GM10266 (cell line): Measurements from ENCODE around the gene MAPT.

ENCODE experiments used
- DNase-seq: peaks from one replicate; pipeline ENCODE4 v3.0.0; 2012; ENCODE audit errors: extremely low spot score
- CTCF ChIP-seq: IDR thresholded peaks from 2 replicates; pipeline ENCODE4 v1.5.1; 2012; ENCODE audit warnings: mild to moderate bottlenecking, low read depth; ENCODE audit not compliant: control insufficient read depth, insufficient read depth; ENCODE audit errors: missing control alignments

The MAPT gene

GRCh38 chr17:46027048-46027975, 133.0 kb downstream of the MAPT start:
- no peak for TF ChIP-seq CTCF
- no peak for DNase-seq

- no peak for DNase-seq
- no peak for TF ChIP-seq CTCF
Observed at GRCh38 chr17:46027976-46028325, 133.6 kb downstream of the MAPT start.

GRCh38 chr17:46028374-46028773, 134.0 kb downstream of the MAPT start:
- no peak for DNase-seq
- no peak for TF ChIP-seq CTCF

- DNase-seq = no peak
- TF ChIP-seq CTCF = no peak
Observed at GRCh38 chr17:46028981-46029565, 134.7 kb downstream of the MAPT start.

DNA sequence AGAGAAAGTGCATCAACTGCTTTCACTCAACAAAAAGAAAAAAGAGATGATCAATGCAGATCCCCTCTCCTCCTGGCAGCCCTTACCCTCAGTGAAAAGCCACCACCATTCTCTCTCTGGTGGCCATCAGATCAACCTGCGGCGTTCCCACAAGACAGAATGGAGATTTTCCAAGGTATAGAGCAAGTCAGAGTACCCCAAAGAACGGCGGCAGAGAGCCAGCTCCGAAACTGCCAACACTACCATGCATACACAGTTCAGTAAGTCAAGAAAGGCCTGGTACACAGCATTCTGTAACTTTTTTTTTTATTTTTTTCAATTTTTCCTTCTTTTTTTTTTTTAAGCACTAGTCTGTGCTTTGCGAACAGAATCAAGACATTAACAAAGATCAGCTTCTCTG, 135.3 kb downstream of the MAPT start:
- no peak for TF ChIP-seq CTCF
- no peak for DNase-seq

DNA sequence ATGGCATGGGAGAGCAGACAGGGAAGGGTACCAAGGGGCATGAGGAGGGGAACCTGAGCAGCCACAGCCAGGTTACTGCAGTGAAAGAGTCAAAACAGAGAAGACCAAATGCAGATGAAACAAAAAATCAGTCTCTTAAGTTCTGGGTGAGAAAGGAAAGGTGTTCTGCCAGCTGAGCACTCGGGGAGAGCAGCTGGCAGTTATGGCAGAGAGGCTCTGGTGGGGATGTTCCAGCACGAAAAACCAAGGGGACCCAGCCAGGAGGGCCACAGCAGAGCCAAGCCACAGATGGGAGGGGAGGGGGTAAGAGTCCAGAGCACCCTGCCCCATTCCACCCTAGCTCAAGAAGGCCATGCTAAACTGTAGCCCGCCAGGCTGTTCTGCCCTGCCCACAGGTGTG, 136.4 kb downstream of the MAPT start:
- no peak for TF ChIP-seq CTCF
- DNase-seq = no peak

DNA sequence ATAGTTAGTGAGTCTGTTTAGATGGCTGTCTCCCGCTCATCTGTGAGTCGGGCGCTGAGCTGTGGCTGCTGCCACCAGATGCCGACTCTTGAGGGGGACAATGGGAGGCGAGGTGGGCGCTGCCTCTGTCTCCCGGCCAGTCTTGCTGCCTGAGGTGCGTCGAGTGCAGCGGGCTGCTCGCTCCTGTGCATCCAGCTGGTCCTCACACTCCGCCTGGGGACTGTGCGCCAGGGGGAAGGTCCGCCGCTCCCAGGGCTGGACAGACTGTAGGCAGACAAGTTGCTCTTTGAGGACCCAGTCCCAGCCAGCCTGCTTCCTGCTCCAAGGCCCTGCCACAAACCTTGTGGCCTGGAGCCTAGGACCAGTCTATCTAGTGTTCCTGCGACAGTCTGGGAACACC, 137.1 kb downstream of the MAPT start:
- TF ChIP-seq CTCF = no peak
- DNase-seq = no peak
